Measurements from ENCODE around the gene ACOT2. TPM values are rescaled to one million over a fixed set of nuclear protein-coding genes. Genes with fewer than 3 reads are reported as not detected.

The ACOT2 gene
- total and polyA plus RNA-seq, 5 donors from 2014 or later = 15.4 to 44.2 (median 38.4) TPM

- Histone ChIP-seq H3K27ac (ENCODE audit: insufficient read depth, low read length, poor library complexity, severe bottlenecking) (no peak overlapping the region), H3K4me3 (ENCODE audit: low read depth, low read length) (no peak overlapping the region), H3K9me3 (ENCODE audit: control insufficient read depth in 2 of 2, low read length in 2 of 2) (no peaks in the 10 kb centered on the region), H3K4me1 (ENCODE audit: control insufficient read depth, insufficient read depth, low read length, poor library complexity, severe bottlenecking) (no peaks in the 10 kb centered on the region), H3K27me3 (ENCODE audit: control insufficient read depth, insufficient read depth, low read length) (no peaks in the 10 kb centered on the region), H3K36me3 (ENCODE audit: control insufficient read depth, insufficient read depth, low read length) (no peaks in the 10 kb centered on the region)
- peaks cover 0 to 10% (median under 1%) of the 10 kb centered on the region in 4 donors for H3K4me1 Mint-ChIP-seq
- peaks cover 6% of the 10 kb centered on the region for H3K27me3 Mint-ChIP-seq
- peaks cover 0 to 2% (median 0%) of the 10 kb centered on the region in 7 donors for H3K9me3 Mint-ChIP-seq
- peak overlapping the region in 1 of 3 donors; percentile 9 for H3K27ac Mint-ChIP-seq
- peak overlapping the region in 3 of 4 donors; percentile 11 to 44 (median 22) for H3K4me3 Mint-ChIP-seq
- DNase-seq = no peak
- no peak for ATAC-seq (ENCODE audit: low read depth in 2 of 2)
- no peaks in the 10 kb centered on the region for H3K36me3 Mint-ChIP-seq
Observed at GRCh38 chr14:73610687-73611086, 41.7 kb downstream of the ACOT2 start.

DNA sequence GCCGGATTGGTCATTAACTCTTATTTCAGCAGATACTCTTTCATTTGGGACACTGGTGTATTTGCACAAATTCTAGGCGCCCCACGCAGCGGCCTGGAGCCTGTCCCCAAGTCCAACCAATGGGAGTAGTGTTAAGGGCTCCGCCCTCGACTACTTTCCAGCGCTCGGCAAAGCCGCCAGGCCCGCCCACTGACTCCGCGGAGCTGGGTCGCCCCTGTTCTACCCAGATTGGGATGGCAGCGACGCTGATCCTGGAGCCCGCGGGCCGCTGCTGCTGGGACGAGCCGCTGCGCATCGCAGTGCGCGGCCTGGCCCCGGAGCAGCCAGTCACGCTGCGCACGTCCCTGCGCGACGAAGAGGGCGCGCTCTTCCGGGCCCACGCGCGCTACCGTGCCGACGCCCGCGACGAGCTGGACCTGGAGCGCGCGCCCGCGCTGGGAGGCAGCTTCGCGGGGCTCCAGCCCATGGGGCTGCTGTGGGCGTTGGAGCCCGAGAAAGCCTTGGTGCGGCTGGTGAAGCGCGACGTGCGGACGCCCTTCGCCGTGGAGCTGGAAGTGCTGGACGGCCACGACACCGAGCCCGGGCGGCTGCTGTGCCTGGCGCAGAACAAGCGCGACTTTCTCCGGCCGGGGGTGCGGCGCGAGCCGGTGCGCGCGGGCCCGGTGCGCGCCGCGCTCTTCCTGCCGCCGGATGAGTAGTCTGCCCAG, 43.5 kb downstream of the ACOT2 start, which contains the start of gene ACOT6:
Gene ACOT6, plus strand, starts transcription at position 179 of the 707 bp plus-strand sequence. Its CDS starts 55 bp downstream, at position 234.
- Mint-ChIP-seq H3K9me3 (peaks cover 0 to 2% (median 0%) of the 10 kb centered on the region in 7 donors), H3K27ac (peak within 1 kb of the TSS in 2 of 3 donors; percentile 76 to 77), H3K4me1 (peaks cover 0 to 10% (median under 1%) of the 10 kb centered on the region in 4 donors), H3K4me3 (peak within 1 kb of the TSS; percentile 86 to 93 (median 88)), H3K36me3 (no peaks in the 10 kb centered on the region), H3K27me3 (peaks cover 6% of the 10 kb centered on the region)
- peak; percentile 87 to 91 for ATAC-seq (ENCODE audit: low read depth in 2 of 2)
- Histone ChIP-seq H3K9me3 (ENCODE audit: control insufficient read depth in 2 of 2, low read length in 2 of 2) (no peaks in the 10 kb centered on the region), H3K4me3 (ENCODE audit: low read depth, low read length) (peak within 1 kb of the TSS; percentile 58), H3K36me3 (ENCODE audit: control insufficient read depth, insufficient read depth, low read length) (no peaks in the 10 kb centered on the region), H3K27ac (ENCODE audit: insufficient read depth, low read length, poor library complexity, severe bottlenecking) (no peak within 1 kb of the TSS), H3K27me3 (ENCODE audit: control insufficient read depth, insufficient read depth, low read length) (no peaks in the 10 kb centered on the region), H3K4me1 (ENCODE audit: control insufficient read depth, insufficient read depth, low read length, poor library complexity, severe bottlenecking) (no peaks in the 10 kb centered on the region)
- peak; percentile 35 to 78 (median 73) for DNase-seq

GRCh38 chr14:73613046-73613383, 44.0 kb downstream of the ACOT2 start:
- ATAC-seq (ENCODE audit: low read depth in 2 of 2) = no peak
- Histone ChIP-seq H3K4me3 (ENCODE audit: low read depth, low read length) (peak overlapping the region; percentile 58), H3K4me1 (ENCODE audit: control insufficient read depth, insufficient read depth, low read length, poor library complexity, severe bottlenecking) (no peaks in the 10 kb centered on the region), H3K36me3 (ENCODE audit: control insufficient read depth, insufficient read depth, low read length) (no peaks in the 10 kb centered on the region), H3K27ac (ENCODE audit: insufficient read depth, low read length, poor library complexity, severe bottlenecking) (no peak overlapping the region), H3K9me3 (ENCODE audit: control insufficient read depth in 2 of 2, low read length in 2 of 2) (no peaks in the 10 kb centered on the region), H3K27me3 (ENCODE audit: control insufficient read depth, insufficient read depth, low read length) (no peaks in the 10 kb centered on the region)
- Mint-ChIP-seq H3K9me3 (peaks cover 0 to 2% (median 0%) of the 10 kb centered on the region in 7 donors), H3K4me1 (peaks cover 0 to 10% (median under 1%) of the 10 kb centered on the region in 4 donors), H3K4me3 (peak overlapping the region; percentile 86 to 93 (median 88)), H3K27ac (peak overlapping the region in 2 of 3 donors; percentile 46 to 77), H3K36me3 (no peaks in the 10 kb centered on the region), H3K27me3 (peaks cover 6% of the 10 kb centered on the region)
- no peak for DNase-seq

DNA sequence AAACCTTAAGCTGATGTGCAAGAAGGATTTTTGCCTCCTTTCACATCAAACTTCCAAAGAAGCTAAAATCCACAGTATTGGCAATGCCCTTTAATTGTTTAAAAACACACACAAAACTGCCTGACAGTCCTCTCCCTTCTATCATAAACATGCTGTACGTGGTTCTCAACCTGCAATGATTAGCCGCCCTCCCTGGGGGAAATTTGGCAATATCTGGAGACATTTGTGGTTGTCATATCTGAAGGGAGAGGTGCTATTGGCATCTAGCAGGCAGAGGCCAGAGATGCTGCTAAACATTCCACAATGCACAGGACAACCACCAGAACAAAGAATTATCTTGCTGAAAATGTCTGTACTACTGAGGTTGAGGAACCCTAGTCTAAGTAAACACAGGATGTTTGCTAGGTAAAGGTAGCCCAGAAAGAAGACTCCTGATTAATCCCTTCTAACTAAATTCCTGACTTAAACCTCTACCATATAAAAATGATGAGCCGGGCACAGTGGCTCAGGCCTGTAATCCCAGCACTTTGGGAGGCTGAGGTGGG, 44.5 kb downstream of the ACOT2 start:
- no peak for DNase-seq
- Mint-ChIP-seq H3K4me1 (peaks cover 0 to 10% (median under 1%) of the 10 kb centered on the region in 4 donors), H3K9me3 (peaks cover 0 to under 1% (median 0%) of the 10 kb centered on the region in 7 donors), H3K27me3 (peaks cover 6% of the 10 kb centered on the region), H3K4me3 (peak overlapping the region; percentile 86 to 93 (median 88)), H3K27ac (peak overlapping the region in 1 of 3 donors; percentile 77), H3K36me3 (no peaks in the 10 kb centered on the region)
- no peaks in the 10 kb centered on the region for H3K27me3 ChIP-seq (ENCODE audit: control insufficient read depth, insufficient read depth, low read length)
- ATAC-seq (ENCODE audit: low read depth in 2 of 2) = no peak
- no peak overlapping the region for H3K27ac ChIP-seq (ENCODE audit: insufficient read depth, low read length, poor library complexity, severe bottlenecking)
- no peaks in the 10 kb centered on the region for H3K36me3 ChIP-seq (ENCODE audit: control insufficient read depth, insufficient read depth, low read length)
- H3K9me3 ChIP-seq (ENCODE audit: control insufficient read depth in 2 of 2, low read length in 2 of 2) = no peaks in the 10 kb centered on the region
- H3K4me3 ChIP-seq (ENCODE audit: low read depth, low read length) = peak overlapping the region; percentile 58
- no peaks in the 10 kb centered on the region for H3K4me1 ChIP-seq (ENCODE audit: control insufficient read depth, insufficient read depth, low read length, poor library complexity, severe bottlenecking)

DNA sequence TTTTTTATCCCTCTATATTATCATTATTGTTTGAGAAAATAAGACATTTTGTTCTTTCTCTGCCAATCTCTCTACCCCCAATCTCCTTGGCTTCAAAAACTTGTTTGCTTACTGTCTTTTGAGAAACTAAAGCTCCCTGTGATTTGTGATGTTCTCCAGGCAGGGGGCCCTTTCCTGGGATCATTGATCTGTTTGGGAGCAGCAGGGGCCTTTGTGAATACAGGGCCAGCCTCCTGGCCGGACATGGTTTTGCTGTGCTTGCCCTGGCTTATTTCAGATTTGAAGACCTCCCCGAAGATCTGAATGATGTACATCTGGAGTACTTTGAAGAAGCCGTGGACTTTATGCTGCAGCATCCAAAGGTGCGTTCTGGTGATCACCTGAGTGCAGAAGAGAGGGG, 47.8 kb downstream of the ACOT2 start:
- H3K27ac ChIP-seq (ENCODE audit: insufficient read depth, low read length, poor library complexity, severe bottlenecking) = no peak overlapping the region
- H3K36me3 ChIP-seq (ENCODE audit: control insufficient read depth, insufficient read depth, low read length) = no peaks in the 10 kb centered on the region
- H3K9me3 Mint-ChIP-seq = no peaks in the 10 kb centered on the region
- no peaks in the 10 kb centered on the region for H3K27me3 ChIP-seq (ENCODE audit: control insufficient read depth, insufficient read depth, low read length)
- H3K4me3 ChIP-seq (ENCODE audit: low read depth, low read length) = no peak overlapping the region
- no peaks in the 10 kb centered on the region for H3K9me3 ChIP-seq (ENCODE audit: control insufficient read depth in 2 of 2, low read length in 2 of 2)
- DNase-seq (no peak), ATAC-seq (ENCODE audit: low read depth in 2 of 2) (no peak)
- peaks cover 0 to 10% (median under 1%) of the 10 kb centered on the region in 4 donors for H3K4me1 Mint-ChIP-seq
- H3K4me3 Mint-ChIP-seq = peak overlapping the region in 1 of 4 donors; percentile 74
- H3K4me1 ChIP-seq (ENCODE audit: control insufficient read depth, insufficient read depth, low read length, poor library complexity, severe bottlenecking) = no peaks in the 10 kb centered on the region
- H3K27me3 Mint-ChIP-seq = no peaks in the 10 kb centered on the region
- H3K36me3 Mint-ChIP-seq = no peaks in the 10 kb centered on the region
- H3K27ac Mint-ChIP-seq = no peak overlapping the region

DNA sequence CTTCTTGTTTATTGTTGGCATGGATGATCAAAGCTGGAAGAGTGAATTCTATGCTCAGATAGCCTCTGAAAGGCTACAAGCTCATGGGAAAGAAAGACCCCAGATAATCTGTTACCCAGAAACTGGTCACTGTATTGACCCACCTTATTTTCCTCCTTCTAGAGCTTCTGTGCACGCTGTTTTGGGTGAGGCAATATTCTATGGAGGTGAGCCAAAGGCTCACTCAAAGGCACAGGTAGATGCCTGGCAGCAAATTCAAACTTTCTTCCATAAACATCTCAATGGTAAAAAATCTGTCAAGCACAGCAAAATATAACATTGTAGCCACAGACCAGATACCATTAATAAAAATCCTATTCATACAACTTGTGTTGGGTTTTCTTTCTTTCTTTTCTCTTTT, 50.5 kb downstream of the ACOT2 start:
- Histone ChIP-seq H3K36me3 (ENCODE audit: control insufficient read depth, insufficient read depth, low read length) (no peaks in the 10 kb centered on the region), H3K27ac (ENCODE audit: insufficient read depth, low read length, poor library complexity, severe bottlenecking) (no peak overlapping the region), H3K9me3 (ENCODE audit: control insufficient read depth in 2 of 2, low read length in 2 of 2) (no peaks in the 10 kb centered on the region), H3K4me3 (ENCODE audit: low read depth, low read length) (no peak overlapping the region), H3K4me1 (ENCODE audit: control insufficient read depth, insufficient read depth, low read length, poor library complexity, severe bottlenecking) (no peaks in the 10 kb centered on the region), H3K27me3 (ENCODE audit: control insufficient read depth, insufficient read depth, low read length) (no peaks in the 10 kb centered on the region)
- no peak overlapping the region for H3K27ac Mint-ChIP-seq
- ATAC-seq (ENCODE audit: low read depth in 2 of 2) (no peak), DNase-seq (no peak)
- H3K27me3 Mint-ChIP-seq = no peaks in the 10 kb centered on the region
- H3K4me3 Mint-ChIP-seq = no peak overlapping the region
- H3K4me1 Mint-ChIP-seq = no peaks in the 10 kb centered on the region
- H3K9me3 Mint-ChIP-seq = peaks cover 0 to 2% (median 0%) of the 10 kb centered on the region in 7 donors
- H3K36me3 Mint-ChIP-seq = no peaks in the 10 kb centered on the region

DNA sequence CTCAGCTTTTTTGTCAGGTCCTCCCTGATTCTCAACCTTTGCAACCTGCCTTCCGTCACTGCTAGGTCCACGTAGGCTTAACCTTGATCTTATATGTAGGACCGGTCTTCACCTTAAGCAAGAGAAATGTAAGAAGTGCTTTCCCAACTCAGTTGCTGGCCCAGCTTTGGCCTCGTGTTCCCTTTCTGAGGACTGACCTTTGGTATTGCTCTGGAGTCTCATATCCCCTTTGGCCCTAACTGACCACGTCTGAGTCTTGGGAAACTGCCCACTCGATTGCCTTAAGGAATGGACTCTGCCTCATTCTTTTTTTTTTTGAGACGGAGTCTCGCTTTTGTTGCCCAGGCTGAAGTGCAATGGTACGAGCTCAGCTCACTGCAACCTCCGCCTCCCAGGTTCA, 51.3 kb downstream of the ACOT2 start:
- H3K4me3 Mint-ChIP-seq = no peak overlapping the region

More for the DNA sequence above, 51.3 kb downstream of the ACOT2 start:
- H3K9me3 Mint-ChIP-seq = peaks cover 0 to 2% (median 0%) of the 10 kb centered on the region in 7 donors
- H3K4me1 Mint-ChIP-seq = no peaks in the 10 kb centered on the region
- H3K36me3 Mint-ChIP-seq = no peaks in the 10 kb centered on the region
- H3K27ac Mint-ChIP-seq = no peak overlapping the region
- Histone ChIP-seq H3K4me1 (ENCODE audit: control insufficient read depth, insufficient read depth, low read length, poor library complexity, severe bottlenecking) (no peaks in the 10 kb centered on the region), H3K9me3 (ENCODE audit: control insufficient read depth in 2 of 2, low read length in 2 of 2) (no peaks in the 10 kb centered on the region), H3K4me3 (ENCODE audit: low read depth, low read length) (no peak overlapping the region), H3K36me3 (ENCODE audit: control insufficient read depth, insufficient read depth, low read length) (no peaks in the 10 kb centered on the region), H3K27me3 (ENCODE audit: control insufficient read depth, insufficient read depth, low read length) (no peaks in the 10 kb centered on the region), H3K27ac (ENCODE audit: insufficient read depth, low read length, poor library complexity, severe bottlenecking) (no peak overlapping the region)
- ATAC-seq (ENCODE audit: low read depth in 2 of 2) (no peak), DNase-seq (no peak)
- no peaks in the 10 kb centered on the region for H3K27me3 Mint-ChIP-seq
